HepG2 (cell line): ENCODE data around the gene SIRPA. TPM values are rescaled to one million over a fixed set of nuclear protein-coding genes. Genes with fewer than 3 reads are reported as not detected.

Source experiments
- AGO2 ChIP-seq: fragments of 200-400 bp; formaldehyde crosslinking; optimal IDR thresholded peaks from 2 replicates; pipeline ENCODE3; 2017; ENCODE audit warnings: mild to moderate bottlenecking, low read depth, low read length, moderate library complexity
- CHD2 ChIP-seq: IDR thresholded peaks from 2 replicates; pipeline ENCODE4 v1.6.1; 2011; ENCODE audit warnings: low read depth, low read length, improper control_type of control experiment
- CREM ChIP-seq, 2 experiments: sonication (generic) in 1 of 2; formaldehyde crosslinking in 1 of 2; IDR thresholded peaks; 2 replicates each; pipeline versions ENCODE4 v1.4.0 to v1.6.1; 2016 to 2020; ENCODE audit warnings: antibody characterized with exemption in 1 of 2, mild to moderate bottlenecking in 1 of 2, missing genetic modification reagents in 1 of 2
- EHMT2 ChIP-seq: fragments of 200-600 bp; sonication (generic); IDR thresholded peaks from 2 replicates; pipeline ENCODE4 v1.7.0; 2017; ENCODE audit warnings: antibody characterized with exemption, low read depth, low read length, borderline replicate concordance
- FOSL1 ChIP-seq: sonication (generic); formaldehyde crosslinking; IDR thresholded peaks from 2 replicates; pipeline ENCODE4 v1.9.0; 2021; ENCODE audit warnings: missing genetic modification reagents, borderline replicate concordance
- FOXM1 ChIP-seq: sonication (generic); formaldehyde crosslinking; IDR thresholded peaks from 2 replicates; pipeline ENCODE4 v1.5.0; 2020; ENCODE audit warnings: missing genetic modification reagents
- FOXO1 ChIP-seq: sonication (generic); formaldehyde crosslinking; IDR thresholded peaks from 2 replicates; pipeline ENCODE4 v1.4.0; 2020; ENCODE audit warnings: missing genetic modification reagents
- HOXD1 ChIP-seq: sonication (generic); formaldehyde crosslinking; IDR thresholded peaks from 2 replicates; pipeline ENCODE4 v1.5.0; 2020; ENCODE audit warnings: missing genetic modification reagents
- ISX ChIP-seq: sonication (generic); formaldehyde crosslinking; conservative IDR thresholded peaks from 2 replicates; pipeline ENCODE4 v1.5.0; 2020; ENCODE audit warnings: missing genetic modification reagents
- POLR2AphosphoS2 ChIP-seq: IDR thresholded peaks from 2 replicates; pipeline ENCODE4 v1.6.1; 2011; ENCODE audit warnings: low read depth, low read length, improper control_type of control experiment
- RBAK ChIP-seq: sonication (generic); formaldehyde crosslinking; IDR thresholded peaks from 2 replicates; pipeline ENCODE4 v1.5.1; 2020; ENCODE audit warnings: mild to moderate bottlenecking, missing genetic modification reagents
- SMC3 ChIP-seq: IDR thresholded peaks from 2 replicates; pipeline ENCODE4 v1.6.1; 2011; ENCODE audit warnings: low read length, improper control_type of control experiment
- SMYD3 ChIP-seq: sonication (generic); formaldehyde crosslinking; IDR thresholded peaks from 2 replicates; pipeline ENCODE4 v1.8.1; 2023; ENCODE audit warnings: mild to moderate bottlenecking, missing genetic modification reagents
- SNAPC5 ChIP-seq: sonication (generic); formaldehyde crosslinking; IDR thresholded peaks from 2 replicates; pipeline ENCODE4 v1.8.1; 2023; ENCODE audit warnings: mild to moderate bottlenecking, missing genetic modification reagents, borderline replicate concordance
- SRSF1 ChIP-seq: fragments of 200-400 bp; formaldehyde crosslinking; optimal IDR thresholded peaks from 2 replicates; pipeline ENCODE3; 2017; ENCODE audit warnings: mild to moderate bottlenecking, low read depth, low read length, moderate library complexity
- SRY ChIP-seq: sonication (generic); formaldehyde crosslinking; IDR thresholded peaks from 2 replicates; pipeline ENCODE4 v1.8.0; 2022; ENCODE audit warnings: mild to moderate bottlenecking, missing genetic modification reagents
- TRIM24 ChIP-seq: sonication (generic); formaldehyde crosslinking; IDR thresholded peaks from 2 replicates; pipeline ENCODE4 v1.8.0; 2022; ENCODE audit warnings: mild to moderate bottlenecking, missing genetic modification reagents
- XBP1 ChIP-seq: sonication (generic); formaldehyde crosslinking; IDR thresholded peaks from 2 replicates; pipeline ENCODE4 v1.5.0; 2020; ENCODE audit warnings: missing genetic modification reagents
- ZFAT ChIP-seq: sonication (generic); formaldehyde crosslinking; conservative IDR thresholded peaks from 2 replicates; pipeline ENCODE4 v1.8.1; 2023; ENCODE audit warnings: missing genetic modification reagents, inconsistent platforms
- ZFP36L2 ChIP-seq: sonication (generic); formaldehyde crosslinking; IDR thresholded peaks from 2 replicates; pipeline ENCODE4 v1.4.0; 2020; ENCODE audit warnings: missing genetic modification reagents
- ZNF18 ChIP-seq: sonication (generic); formaldehyde crosslinking; IDR thresholded peaks from 2 replicates; pipeline ENCODE4 v1.8.0; 2022; ENCODE audit warnings: mild to moderate bottlenecking, missing genetic modification reagents; ENCODE audit not compliant: insufficient replicate concordance
- ZNF264 ChIP-seq: sonication (generic); formaldehyde crosslinking; IDR thresholded peaks from 2 replicates; pipeline ENCODE4 v1.4.0; 2020; ENCODE audit warnings: missing genetic modification reagents
- ZNF343 ChIP-seq: sonication (generic); formaldehyde crosslinking; IDR thresholded peaks from 2 replicates; pipeline ENCODE4 v1.4.0; 2020; ENCODE audit warnings: mild to moderate bottlenecking, missing genetic modification reagents
- ZNF615 ChIP-seq: sonication (generic); formaldehyde crosslinking; IDR thresholded peaks from 2 replicates; pipeline ENCODE4 v1.5.0; 2020; ENCODE audit warnings: mild to moderate bottlenecking, missing genetic modification reagents, borderline replicate concordance
- ZNF678 ChIP-seq: sonication (generic); formaldehyde crosslinking; IDR thresholded peaks from 2 replicates; pipeline ENCODE4 v1.4.0; 2020; ENCODE audit warnings: mild to moderate bottlenecking, missing genetic modification reagents
- ZNF746 ChIP-seq: sonication (generic); formaldehyde crosslinking; IDR thresholded peaks from 2 replicates; pipeline ENCODE4 v1.8.0; 2022; ENCODE audit warnings: mild to moderate bottlenecking, missing genetic modification reagents
- ZNF75D ChIP-seq: sonication (generic); formaldehyde crosslinking; IDR thresholded peaks from 2 replicates; pipeline ENCODE4 v1.8.1; 2023; ENCODE audit warnings: missing genetic modification reagents, mild to moderate bottlenecking, borderline replicate concordance
- ZXDC ChIP-seq: sonication (generic); formaldehyde crosslinking; IDR thresholded peaks from 2 replicates; pipeline ENCODE4 v1.5.0; 2020; ENCODE audit warnings: mild to moderate bottlenecking, missing genetic modification reagents
- polyA plus RNA-seq, 8 experiments: library from polyadenylated mRNA; depleted of rRNA in 3 of 8; stranded (reverse) in 7 of 8; unstranded in 1 of 8; fragments of >200 nt; fragmentation: Illumina TruSeq in 4 of 8; extraction: Trizol in 4 of 8; gene quantifications; 2 replicates each; pipeline versions ENCODE4 v1.2.1 to v1.2.3, GENCODE V29; 2011 to 2016; ENCODE audit warnings: low read depth in 4 of 8, missing spikeins in 1 of 8, mixed read lengths in 1 of 8; ENCODE audit not compliant: insufficient read depth in 1 of 8
- total RNA-seq, 5 experiments: library from RNA; depleted of rRNA; stranded (reverse); fragments of >200 nt; fragmentation: Illumina TruSeq; extraction: Trizol; gene quantifications; 2 replicates each; pipeline ENCODE4 v1.2.3, GENCODE V29; 2016; ENCODE audit warnings: low read depth in 1 of 5

The SIRPA gene
- total and polyA plus RNA-seq, 2 of the 13 experiments (the other 11 are each of a cell fraction or from before 2014, with no cell fraction given), result 7.2 to 17.6 TPM

GRCh38 chr20:1965520-1966351 lies 70.5 kb downstream of the SIRPA start (continued):
- TF ChIP-seq SNAPC5 (CRISPR knock-in tag) (no peak), SRY (CRISPR knock-in tag) (peak; percentile 74; the same call in 1 of the 2 replicates), XBP1 (CRISPR knock-in tag) (no peak), EHMT2 (no peak), POLR2AphosphoS2 (no peak), FOSL1 (CRISPR knock-in tag) (no peak), TRIM24 (CRISPR knock-in tag) (no peak), FOXO1 (CRISPR knock-in tag) (peak; percentile 61; the same call in 1 of the 2 replicates), SMC3 (peak; percentile 91), CHD2 (no peak), RBAK (CRISPR knock-in tag) (no peak), ZXDC (CRISPR knock-in tag) (no peak), ZNF746 (CRISPR knock-in tag) (peak; percentile 60; the same call in 1 of the 2 replicates), FOXM1 (CRISPR knock-in tag) (no peak), HOXD1 (CRISPR knock-in tag) (no peak), ZNF75D (no peak), ZNF615 (CRISPR knock-in tag) (no peak), ZNF678 (CRISPR knock-in tag) (no peak), ZFAT (no peak), SRSF1 (no peak), ZFP36L2 (CRISPR knock-in tag) (peak; percentile 83; the same call in 1 of the 2 replicates), CREM (IDR thresholded peaks at IDR 0.05) (no peak), CREM (CRISPR knock-in tag; IDR thresholded peaks at IDR 0.05) (no peak), ISX (CRISPR knock-in tag) (no peak), ZNF264 (CRISPR knock-in tag) (no peak), ZNF18 (no peak), SMYD3 (CRISPR knock-in tag) (no peak), ZNF343 (CRISPR knock-in tag) (no peak), AGO2 (no peak)
